Bone marrow (tissue), 2 donors: Measurements from ENCODE around the gene OTOF.

ENCODE experiments used
- DNase-seq, 2 donors: peaks; one replicate each; lab custom pipeline; 2025; lab: John Stamatoyannopoulos, UW

Gene OTOF

GRCh38 chr2:26464390-26465265 lies 13.3 kb downstream of the OTOF start:
- no peak for DNase-seq

- DNase-seq = no peak
These were observed 14.4 kb downstream of the OTOF start for GRCh38 chr2:26463244-26464192.

GRCh38 chr2:26462511-26463243 lies 15.2 kb downstream of the OTOF start:
- no peak for DNase-seq

- no peak for DNase-seq
These were observed 15.8 kb downstream of the OTOF start for GRCh38 chr2:26462100-26462499.

GRCh38 chr2:26461601-26462023 lies 16.3 kb downstream of the OTOF start:
- DNase-seq = no peak

- no peak for DNase-seq
These were observed 17.3 kb downstream of the OTOF start for GRCh38 chr2:26460613-26461031.

GRCh38 chr2:26459991-26460612 lies 17.8 kb downstream of the OTOF start:
- DNase-seq = no peak

GRCh38 chr2:26458365-26459042 lies 19.4 kb downstream of the OTOF start:
- DNase-seq = no peak

- DNase-seq = no peak
These were observed 20.1 kb downstream of the OTOF start for GRCh38 chr2:26457695-26458364.

GRCh38 chr2:26457251-26457666 lies 20.7 kb downstream of the OTOF start:
- DNase-seq = no peak

GRCh38 chr2:26456440-26457250 lies 21.3 kb downstream of the OTOF start:
- no peak for DNase-seq

GRCh38 chr2:26455670-26456439 lies 22.1 kb downstream of the OTOF start:
- no peak for DNase-seq

- no peak for DNase-seq
These were observed 22.8 kb downstream of the OTOF start for GRCh38 chr2:26455037-26455669.

- no peak for DNase-seq
These were observed 23.3 kb downstream of the OTOF start for GRCh38 chr2:26454561-26455001.

- DNase-seq = no peak
These were observed 24.2 kb downstream of the OTOF start for GRCh38 chr2:26453421-26454329.

GRCh38 chr2:26451700-26452099 lies 26.2 kb downstream of the OTOF start:
- DNase-seq = no peak

GRCh38 chr2:26450031-26450635 lies 27.8 kb downstream of the OTOF start:
- DNase-seq = no peak
